Measurements from ENCODE around the gene CLK1.
A peak's percentile ranks its signal among the peaks of the same experiment; 100 is the strongest.

CLK1 gene

DNA sequence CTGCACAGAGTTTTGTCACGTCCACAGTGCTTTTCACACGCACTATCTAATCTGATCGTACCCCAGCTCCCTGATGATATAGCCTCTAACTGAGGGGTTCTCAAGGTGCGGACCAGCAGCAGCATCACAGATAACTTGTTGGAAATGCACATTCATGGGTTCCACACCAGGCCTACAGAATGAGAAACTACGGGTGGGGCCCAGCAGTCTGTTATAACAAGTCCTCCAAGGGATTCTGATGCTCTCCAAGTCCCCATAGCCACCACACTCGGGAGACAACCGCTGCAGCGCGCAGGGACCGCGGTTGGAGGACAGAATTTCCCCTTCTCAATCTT is 53.5 kb downstream of the CLK1 start:
- DNase-seq = no peak

DNA sequence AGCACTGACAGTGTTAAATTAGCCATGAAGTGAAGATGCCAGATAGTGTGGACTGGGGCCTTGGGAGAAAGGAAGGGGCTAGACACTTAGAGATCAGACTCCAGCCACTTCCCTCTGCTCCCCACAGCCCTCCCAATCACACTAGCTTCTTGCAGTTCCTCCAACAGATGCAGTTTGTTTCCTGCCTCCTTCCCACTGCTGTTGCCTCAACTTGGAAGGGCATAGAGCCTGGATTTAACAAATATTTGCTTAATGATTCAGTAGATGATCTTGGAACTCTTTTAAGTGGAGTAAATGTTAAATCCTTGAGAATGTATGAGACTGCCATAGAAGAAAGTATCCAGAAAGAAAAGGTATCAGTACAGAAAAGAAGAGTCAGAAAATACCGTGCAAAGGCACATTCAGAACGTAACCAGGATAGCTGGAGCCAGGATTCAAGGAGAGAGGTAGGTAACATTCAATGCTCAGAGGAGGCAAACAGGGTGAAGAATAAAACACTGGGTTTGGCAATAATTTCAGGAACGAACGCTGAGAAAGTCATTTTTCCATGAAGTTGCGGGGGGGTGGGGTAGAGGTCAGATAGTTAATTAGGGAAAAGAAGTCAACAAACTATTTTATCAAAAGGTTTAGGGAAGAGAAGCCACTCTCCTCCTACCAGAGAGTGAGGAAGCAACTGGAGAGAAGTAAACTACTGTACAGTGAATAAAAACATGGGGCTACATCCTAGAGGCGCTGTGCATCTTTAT is 54.0 kb downstream of the CLK1 start:
- peak; percentile 13 for DNase-seq

DNA sequence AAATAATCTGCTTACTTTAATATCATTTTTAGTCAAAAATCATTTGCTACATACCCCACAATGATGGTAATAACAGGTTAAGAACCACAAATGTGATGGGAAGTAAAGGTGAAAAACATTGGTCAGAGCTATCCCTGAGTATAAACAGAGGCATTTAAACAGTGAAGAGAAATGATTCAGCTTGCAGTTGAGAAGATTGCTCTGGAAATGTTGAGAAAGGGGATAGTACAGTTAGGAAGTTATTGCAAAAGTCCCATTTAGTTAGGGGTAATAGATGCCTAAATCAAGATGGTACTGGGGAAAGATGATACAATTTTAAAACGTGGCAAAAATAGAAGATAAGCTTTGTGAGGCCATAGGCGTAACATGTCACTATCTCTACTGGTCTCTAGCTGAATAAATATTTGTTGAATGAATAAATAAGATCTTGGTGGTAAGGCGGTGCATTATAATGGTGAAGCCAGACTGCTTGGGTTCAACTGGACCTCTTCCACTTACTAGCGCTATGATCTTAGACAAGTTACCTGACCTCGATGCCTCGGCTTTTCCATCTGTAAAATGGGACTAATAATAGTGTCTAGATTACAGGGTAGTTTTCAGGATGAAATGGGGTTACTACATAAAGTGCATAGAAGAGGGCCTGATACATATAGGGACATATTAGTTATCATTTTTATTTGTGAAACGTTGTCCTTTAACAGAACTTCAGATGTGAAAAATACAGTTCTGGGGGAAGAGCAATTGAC is 54.8 kb downstream of the CLK1 start:
- no peak for DNase-seq
